ENCODE results near the gene EXOC5. TPM values are rescaled to one million over a fixed set of nuclear protein-coding genes. Genes with fewer than 3 reads are reported as not detected.

The EXOC5 gene
- total and polyA plus RNA-seq, 2 donors from 2014 or later: 11.6 to 52.2 TPM

DNA sequence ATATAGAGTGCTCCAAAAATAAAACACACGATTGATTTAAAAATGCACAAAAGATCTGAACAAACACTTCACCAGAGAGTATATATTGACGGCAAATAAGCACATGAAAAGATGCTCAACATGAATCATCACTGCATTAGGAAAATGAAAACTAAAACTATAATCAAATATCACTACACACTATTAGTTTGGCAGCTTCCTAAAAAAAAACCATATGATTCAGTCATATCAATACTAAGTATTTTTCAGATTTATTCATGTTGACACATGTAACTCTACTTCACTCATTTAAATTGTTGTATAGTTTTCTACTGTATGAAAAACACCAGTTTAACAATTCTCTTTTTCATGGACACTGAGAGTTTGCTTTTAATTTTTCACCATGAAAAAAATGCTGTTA lies 41.6 kb downstream of the EXOC5 start:
- Histone ChIP-seq H3K27me3 (ENCODE audit: control insufficient read depth, insufficient read depth, low read length) (no peaks in the 10 kb centered on the region), H3K27ac (ENCODE audit: low read depth in 2 of 2, low read length in 2 of 2) (no peak overlapping the region), H3K9me3 (ENCODE audit: control insufficient read depth in 2 of 3, insufficient read depth in 1 of 3, low read length in 3 of 3) (no peaks in the 10 kb centered on the region), H3K4me3 (ENCODE audit: low read length in 3 of 3) (no peak overlapping the region), H3K36me3 (ENCODE audit: control insufficient read depth in 2 of 3, insufficient read depth in 3 of 3, low read length in 3 of 3) (peaks cover 4 to 12% (median 5%) of the 10 kb centered on the region in 3 donors), H3K9ac (ENCODE audit: low read length in 3 of 3) (no peak overlapping the region), H3K4me1 (ENCODE audit: control insufficient read depth in 2 of 3, insufficient read depth in 2 of 3, low read depth in 1 of 3, low read length in 3 of 3) (no peaks in the 10 kb centered on the region)
- TF ChIP-seq, protein P1, sequence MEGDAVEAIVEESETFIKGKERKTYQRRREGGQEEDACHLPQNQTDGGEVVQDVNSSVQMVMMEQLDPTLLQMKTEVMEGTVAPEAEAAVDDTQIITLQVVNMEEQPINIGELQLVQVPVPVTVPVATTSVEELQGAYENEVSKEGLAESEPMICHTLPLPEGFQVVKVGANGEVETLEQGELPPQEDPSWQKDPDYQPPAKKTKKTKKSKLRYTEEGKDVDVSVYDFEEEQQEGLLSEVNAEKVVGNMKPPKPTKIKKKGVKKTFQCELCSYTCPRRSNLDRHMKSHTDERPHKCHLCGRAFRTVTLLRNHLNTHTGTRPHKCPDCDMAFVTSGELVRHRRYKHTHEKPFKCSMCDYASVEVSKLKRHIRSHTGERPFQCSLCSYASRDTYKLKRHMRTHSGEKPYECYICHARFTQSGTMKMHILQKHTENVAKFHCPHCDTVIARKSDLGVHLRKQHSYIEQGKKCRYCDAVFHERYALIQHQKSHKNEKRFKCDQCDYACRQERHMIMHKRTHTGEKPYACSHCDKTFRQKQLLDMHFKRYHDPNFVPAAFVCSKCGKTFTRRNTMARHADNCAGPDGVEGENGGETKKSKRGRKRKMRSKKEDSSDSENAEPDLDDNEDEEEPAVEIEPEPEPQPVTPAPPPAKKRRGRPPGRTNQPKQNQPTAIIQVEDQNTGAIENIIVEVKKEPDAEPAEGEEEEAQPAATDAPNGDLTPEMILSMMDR (IDR thresholded peaks at IDR 0.05; ENCODE audit: borderline replicate concordance, extremely low read depth, insufficient read depth): no peak
- FAIRE-seq (no peak), DNase-seq (no peak)
- intact Hi-C loops (cut with DNase I): no loop called here

DNA sequence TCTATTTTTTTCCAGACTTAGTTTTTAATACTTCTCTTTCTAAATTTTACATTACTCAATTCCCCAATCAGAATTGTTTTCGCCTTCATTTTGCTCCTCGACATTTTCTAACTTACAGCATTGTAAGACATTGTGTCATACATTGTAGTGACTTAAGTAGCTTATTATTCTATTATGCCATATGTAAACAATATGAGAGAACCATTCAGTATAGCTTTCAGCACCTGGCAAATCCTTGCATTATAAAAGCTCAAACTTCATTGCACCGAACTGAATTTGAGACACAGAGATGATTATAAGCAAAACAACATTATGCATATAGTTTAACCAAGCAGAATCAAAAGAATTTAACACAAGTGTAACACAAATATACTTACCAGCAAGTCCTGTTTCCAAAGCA lies 46.8 kb downstream of the EXOC5 start:
- no peak overlapping the region for H3K4me3 ChIP-seq (ENCODE audit: low read length in 3 of 3)
- FAIRE-seq: no peak
- no peaks in the 10 kb centered on the region for H3K27me3 ChIP-seq (ENCODE audit: control insufficient read depth, insufficient read depth, low read length)
- TF ChIP-seq, protein P1 (IDR thresholded peaks at IDR 0.05; ENCODE audit: borderline replicate concordance, extremely low read depth, insufficient read depth): no peak
- no peaks in the 10 kb centered on the region for H3K4me1 ChIP-seq (ENCODE audit: control insufficient read depth in 2 of 3, insufficient read depth in 2 of 3, low read depth in 1 of 3, low read length in 3 of 3)
- H3K9me3 ChIP-seq (ENCODE audit: control insufficient read depth in 2 of 3, insufficient read depth in 1 of 3, low read length in 3 of 3): no peaks in the 10 kb centered on the region
- no peak for DNase-seq
- intact Hi-C loops (cut with DNase I): no loop called here
- no peak overlapping the region for H3K27ac ChIP-seq (ENCODE audit: low read depth in 2 of 2, low read length in 2 of 2)
- peaks cover 3 to 25% (median 11%) of the 10 kb centered on the region in 3 donors for H3K36me3 ChIP-seq (ENCODE audit: control insufficient read depth in 2 of 3, insufficient read depth in 3 of 3, low read length in 3 of 3)
- no peak overlapping the region for H3K9ac ChIP-seq (ENCODE audit: low read length in 3 of 3)

DNA sequence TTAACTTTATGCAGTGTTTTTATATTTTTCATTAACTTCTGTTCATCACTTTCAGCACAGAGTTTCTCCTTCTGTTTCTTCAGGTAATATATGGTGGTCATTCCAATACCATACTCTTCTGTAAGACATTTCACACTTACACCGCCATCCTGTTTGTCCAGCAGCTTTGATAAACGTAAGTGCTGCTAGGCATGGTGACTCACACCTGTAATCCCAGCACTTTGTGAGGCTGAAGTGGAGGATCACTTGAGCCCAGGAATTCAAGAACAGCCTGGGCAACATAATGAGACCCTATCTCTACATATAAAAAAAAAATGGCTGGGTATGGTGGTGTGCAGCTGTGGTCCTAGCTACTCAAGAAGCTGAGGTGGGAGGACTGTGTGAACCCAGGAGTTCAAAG lies 55.8 kb downstream of the EXOC5 start:
- TF ChIP-seq, protein P1 (IDR thresholded peaks at IDR 0.05; ENCODE audit: borderline replicate concordance, extremely low read depth, insufficient read depth): no peak
- Histone ChIP-seq H3K4me3 (ENCODE audit: low read length in 3 of 3) (no peak overlapping the region), H3K27ac (ENCODE audit: low read depth in 2 of 2, low read length in 2 of 2) (no peak overlapping the region), H3K9ac (ENCODE audit: low read length in 3 of 3) (no peak overlapping the region), H3K4me1 (ENCODE audit: control insufficient read depth in 2 of 3, insufficient read depth in 2 of 3, low read depth in 1 of 3, low read length in 3 of 3) (no peaks in the 10 kb centered on the region), H3K27me3 (ENCODE audit: control insufficient read depth, insufficient read depth, low read length) (no peaks in the 10 kb centered on the region), H3K36me3 (ENCODE audit: control insufficient read depth in 2 of 3, insufficient read depth in 3 of 3, low read length in 3 of 3) (peaks cover 8 to 24% (median 10%) of the 10 kb centered on the region in 3 donors), H3K9me3 (ENCODE audit: control insufficient read depth in 2 of 3, insufficient read depth in 1 of 3, low read length in 3 of 3) (no peaks in the 10 kb centered on the region)
- FAIRE-seq (no peak), DNase-seq (no peak)
- intact Hi-C loops (cut with DNase I): no loop called here

DNA sequence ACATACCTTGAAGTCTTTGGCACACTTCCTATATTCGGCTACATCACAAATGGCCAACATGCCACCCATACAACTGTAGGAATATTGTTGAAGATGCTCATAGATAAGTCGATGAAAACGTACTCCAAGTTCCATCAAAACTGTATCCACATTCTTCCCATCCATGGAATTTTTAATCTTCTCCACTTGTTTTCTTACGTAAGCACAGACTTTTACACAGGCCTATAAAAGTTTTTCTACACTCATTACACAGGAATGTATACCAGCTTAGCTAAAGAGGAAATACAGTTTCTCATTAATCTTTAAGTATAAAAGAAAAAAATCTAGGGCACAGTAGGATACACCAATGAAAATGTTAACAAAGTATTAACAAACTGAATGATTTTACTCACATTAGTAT lies 59.1 kb downstream of the EXOC5 start:
- intact Hi-C loops (cut with DNase I): no loop called here
- DNase-seq (no peak), FAIRE-seq (no peak)
- H3K27me3 ChIP-seq (ENCODE audit: control insufficient read depth, insufficient read depth, low read length): no peaks in the 10 kb centered on the region
- peaks cover 6 to 15% (median 6%) of the 10 kb centered on the region in 3 donors for H3K36me3 ChIP-seq (ENCODE audit: control insufficient read depth in 2 of 3, insufficient read depth in 3 of 3, low read length in 3 of 3)
- no peaks in the 10 kb centered on the region for H3K4me1 ChIP-seq (ENCODE audit: control insufficient read depth in 2 of 3, insufficient read depth in 2 of 3, low read depth in 1 of 3, low read length in 3 of 3)
- H3K9ac ChIP-seq (ENCODE audit: low read length in 3 of 3): no peak overlapping the region
- H3K9me3 ChIP-seq (ENCODE audit: control insufficient read depth in 2 of 3, insufficient read depth in 1 of 3, low read length in 3 of 3): no peaks in the 10 kb centered on the region
- TF ChIP-seq, protein P1 (IDR thresholded peaks at IDR 0.05; ENCODE audit: borderline replicate concordance, extremely low read depth, insufficient read depth): no peak
- H3K27ac ChIP-seq (ENCODE audit: low read depth in 2 of 2, low read length in 2 of 2): no peak overlapping the region
- no peak overlapping the region for H3K4me3 ChIP-seq (ENCODE audit: low read length in 3 of 3)

Measured in kidney (tissue), 14 donors.